CD14-positive monocyte (primary cell): Measurements from ENCODE around the gene EPS8L1. TPM values are rescaled to one million over a fixed set of nuclear protein-coding genes. Genes with fewer than 3 reads are reported as not detected.

ENCODE experiments used
- DNase-seq, 3 donors: peaks; one replicate each; pipeline ENCODE4 v3.0.0-alpha.2; 2011 to 2022
- H2AFZ ChIP-seq: 2 replicates; pipeline ENCODE4 v1.6.0; 2012; ENCODE audit warnings: mild to moderate bottlenecking, low read depth, low read length, inconsistent platforms; ENCODE audit not compliant: insufficient read depth, poor library complexity, severe bottlenecking
- H3K27ac ChIP-seq, 2 donors: 1 replicate in 1 of 2; 2 replicates in 1 of 2; pipeline ENCODE4 v1.5.1; 2012 to 2013; ENCODE audit warnings: low read length in 2 of 2, control low read depth in 1 of 2, inconsistent platforms in 1 of 2, low read depth in 1 of 2, mild to moderate bottlenecking in 1 of 2
- H3K27me3 ChIP-seq, 2 donors: one replicate each; pipeline versions ENCODE4 v1.6.0 to v1.6.1; 2011 to 2013; ENCODE audit warnings: low read length in 2 of 2; ENCODE audit not compliant: control insufficient read depth in 2 of 2, insufficient read depth in 2 of 2
- H3K36me3 ChIP-seq, 2 donors: replicated peaks in 1 of 2; 1 replicate in 1 of 2; 2 replicates in 1 of 2; pipeline versions ENCODE4 v1.5.1 to v1.6.1; 2012 to 2013; ENCODE audit warnings: low read length in 2 of 2, control low read depth in 1 of 2, inconsistent platforms in 1 of 2, mild to moderate bottlenecking in 1 of 2; ENCODE audit not compliant: insufficient read depth in 2 of 2, control insufficient read depth in 1 of 2
- H3K4me1 ChIP-seq, 2 donors: 1 replicate in 1 of 2; 2 replicates in 1 of 2; pipeline versions ENCODE4 v1.5.1 to v1.6.1; 2012 to 2013; ENCODE audit warnings: low read length in 2 of 2, control low read depth in 1 of 2, inconsistent platforms in 1 of 2, mild to moderate bottlenecking in 1 of 2, moderate library complexity in 1 of 2; ENCODE audit not compliant: insufficient read depth in 2 of 2, control insufficient read depth in 1 of 2
- H3K4me2 ChIP-seq: replicated peaks from 2 replicates; pipeline ENCODE3; 2012; ENCODE audit warnings: low read length, moderate library complexity, mild to moderate bottlenecking; ENCODE audit not compliant: poor library complexity, severe bottlenecking; ENCODE audit errors: extremely low read depth
- H3K4me3 ChIP-seq, 3 experiments: fragments of 200-600 bp in 1 of 3; sonication (generic) in 1 of 3; replicated peaks in 1 of 3; 1 replicate in 2 of 3; 2 replicates in 1 of 3; pipeline ENCODE4 v1.5.1; 2011 to 2013; ENCODE audit warnings: low read length in 3 of 3, mild to moderate bottlenecking in 3 of 3, control low read depth in 2 of 3, low read depth in 2 of 3, inconsistent platforms in 1 of 3, moderate library complexity in 1 of 3
- H3K79me2 ChIP-seq: 2 replicates; pipeline ENCODE4 v1.6.0; 2012; ENCODE audit warnings: mild to moderate bottlenecking, control low read depth, inconsistent platforms, low read length, moderate library complexity; ENCODE audit not compliant: insufficient read depth
- H3K9ac ChIP-seq: 2 replicates; pipeline ENCODE4 v1.6.0; 2017; ENCODE audit warnings: low read length, mild to moderate bottlenecking; ENCODE audit not compliant: insufficient read depth, poor library complexity, severe bottlenecking
- H3K9me3 ChIP-seq, 2 donors: replicated peaks in 1 of 2; 1 replicate in 1 of 2; 2 replicates in 1 of 2; pipeline versions ENCODE4 v1.5.1 to v1.6.1; 2012 to 2013; ENCODE audit warnings: low read length in 2 of 2, control low read depth in 1 of 2; ENCODE audit not compliant: control insufficient read depth in 1 of 2, insufficient read depth in 1 of 2
- H4K20me1 ChIP-seq: 2 replicates; pipeline ENCODE4 v1.6.0; 2012; ENCODE audit warnings: mild to moderate bottlenecking, low read length, control low read depth, moderate library complexity; ENCODE audit not compliant: insufficient read depth
- H3K27ac Mint-ChIP-seq, 7 donors: one replicate each; pipeline ENCODE4 v1.8.0; 2020; ENCODE audit warnings: mild to moderate bottlenecking in 7 of 7, mixed read lengths in 7 of 7, moderate library complexity in 6 of 7, inconsistent platforms in 2 of 7
- H3K27me3 Mint-ChIP-seq, 3 donors: one replicate each; pipeline ENCODE4 v1.8.0; 2021 to 2022; ENCODE audit warnings: low read depth in 3 of 3, mild to moderate bottlenecking in 3 of 3, mixed read lengths in 3 of 3, moderate library complexity in 3 of 3, inconsistent platforms in 1 of 3
- H3K36me3 Mint-ChIP-seq, 2 donors: one replicate each; pipeline ENCODE4 v1.8.0; 2020; ENCODE audit warnings: mixed read lengths in 2 of 2, inconsistent platforms in 1 of 2, mild to moderate bottlenecking in 1 of 2
- H3K4me1 Mint-ChIP-seq: one replicate; pipeline ENCODE4 v1.8.0; 2020; ENCODE audit warnings: mild to moderate bottlenecking, mixed read lengths
- H3K4me3 Mint-ChIP-seq, 2 donors: one replicate each; pipeline ENCODE4 v1.8.0; 2020; ENCODE audit warnings: mild to moderate bottlenecking in 2 of 2, mixed read lengths in 2 of 2, moderate library complexity in 1 of 2
- H3K9me3 Mint-ChIP-seq, 7 donors: one replicate each; pipeline ENCODE4 v1.8.0; 2020 to 2022; ENCODE audit warnings: mixed read lengths in 7 of 7, mild to moderate bottlenecking in 6 of 7, moderate library complexity in 6 of 7, inconsistent platforms in 2 of 7
- CTCF ChIP-seq: fragments of 200-600 bp; IDR thresholded peaks from one replicate; pipeline ENCODE4 v1.8.0; 2022; ENCODE audit warnings: antibody characterized with exemption, mild to moderate bottlenecking
- WGBS: methylation state at CpG from one replicate; pipeline ENCODE4 v1.1.5; 2013; ENCODE audit warnings: missing lambda C conversion rate; ENCODE audit not compliant: insufficient coverage; 5-methylcytosine and 5-hydroxymethylcytosine counted together
- intact Hi-C, 2 donors: fragments of 100-400 bp; cut with micrococcal nuclease; formaldehyde crosslinking; loops; one replicate each; pipeline versions ENCODE4 v1.15.0 to v1.15.1; 2023
- polyA plus RNA-seq, 3 donors: library from polyadenylated mRNA; depleted of rRNA in 1 of 3; unstranded in 2 of 3; stranded (reverse) in 1 of 3; fragments of 300-500 nt in 2 of 3; fragments of >200 nt in 1 of 3; fragmentation: Illumina TruSeq in 2 of 3; gene quantifications; 1 replicate in 2 of 3; 2 replicates in 1 of 3; pipeline ENCODE4 v1.2.3, GENCODE V29; 2012 to 2021

Gene EPS8L1
- polyA plus RNA-seq, 3 donors = 1.5 to 5.0 (median 1.8) TPM

- Histone ChIP-seq H3K79me2 (no peaks in the 10 kb centered on the region), H3K4me1 (peaks cover 4 to 6% of the 10 kb centered on the region in 2 donors), H3K27me3 (peaks cover 0 to 9% of the 10 kb centered on the region in 2 donors), H2AFZ (peak overlapping the region; percentile 21), H3K36me3 (no peaks in the 10 kb centered on the region), H3K4me3 (no peak overlapping the region), H3K9ac (no peak overlapping the region), H3K4me2 (no peak overlapping the region), H3K9me3 (no peaks in the 10 kb centered on the region), H3K27ac (no peak overlapping the region), H4K20me1 (no peaks in the 10 kb centered on the region)
- no peak overlapping the region for H3K27ac Mint-ChIP-seq
- intact Hi-C loops = no loop called here
- peaks cover 0 to 4% (median 0%) of the 10 kb centered on the region in 7 donors for H3K9me3 Mint-ChIP-seq
- no peaks in the 10 kb centered on the region for H3K36me3 Mint-ChIP-seq
- peaks cover 14% of the 10 kb centered on the region for H3K4me1 Mint-ChIP-seq
- peak overlapping the region in 1 of 2 donors; percentile 53 for H3K4me3 Mint-ChIP-seq
- peaks cover 36 to 50% (median 39%) of the 10 kb centered on the region in 3 donors for H3K27me3 Mint-ChIP-seq
- DNase-seq = no peak
- TF ChIP-seq CTCF = no peak
- WGBS = 70% methylated on average over 23 of the region's 25 CpGs
Measured at GRCh38 chr19:55133639-55134444, 58.2 kb downstream of the EPS8L1 start.

- no peak overlapping the region for H3K9ac ChIP-seq
- DNase-seq = no peak
- Mint-ChIP-seq H3K27me3 (peaks cover 34 to 51% (median 44%) of the 10 kb centered on the region in 3 donors), H3K4me1 (peaks cover 14% of the 10 kb centered on the region), H3K36me3 (no peaks in the 10 kb centered on the region), H3K9me3 (peaks cover 0 to 4% (median 0%) of the 10 kb centered on the region in 7 donors), H3K27ac (no peak overlapping the region), H3K4me3 (no peak overlapping the region)
- peaks cover 4 to 6% of the 10 kb centered on the region in 2 donors for H3K4me1 ChIP-seq
- H3K79me2 ChIP-seq = no peaks in the 10 kb centered on the region
- H3K9me3 ChIP-seq = no peaks in the 10 kb centered on the region
- H3K27ac ChIP-seq = no peak overlapping the region
- H3K4me2 ChIP-seq = no peak overlapping the region
- intact Hi-C loops = no loop called here
- no peak overlapping the region for H3K4me3 ChIP-seq
- WGBS = no CpG with 5 or more reads among the region's 3 CpGs
- no peaks in the 10 kb centered on the region for H3K36me3 ChIP-seq
- H4K20me1 ChIP-seq = no peaks in the 10 kb centered on the region
- no peak overlapping the region for H2AFZ ChIP-seq
- H3K27me3 ChIP-seq = peaks cover 0 to 7% of the 10 kb centered on the region in 2 donors
- TF ChIP-seq CTCF = no peak
Measured at GRCh38 chr19:55134736-55135135, 59.1 kb downstream of the EPS8L1 start.
